ENCODE results near the gene IPCEF1. TPM values are rescaled to one million over a fixed set of nuclear protein-coding genes. Genes with fewer than 3 reads are reported as not detected.

Gene IPCEF1
- total RNA-seq, 1 experiment from 2014 or later = not detected

GRCh38 chr6:154297210-154297609 is 59.4 kb downstream of the IPCEF1 start:
- no peak for DNase-seq (ENCODE audit: low read depth)

GRCh38 chr6:154295733-154296132 is 60.9 kb downstream of the IPCEF1 start:
- no peak for DNase-seq (ENCODE audit: low read depth)

- DNase-seq (ENCODE audit: low read depth) = peak; percentile 72
These were observed 63.6 kb downstream of the IPCEF1 start for GRCh38 chr6:154292855-154293519.

GRCh38 chr6:154292066-154292465 is 64.5 kb downstream of the IPCEF1 start:
- DNase-seq (ENCODE audit: low read depth) = no peak

- no peak for DNase-seq (ENCODE audit: low read depth)
These were observed 66.6 kb downstream of the IPCEF1 start for GRCh38 chr6:154289818-154290508.

GRCh38 chr6:154285826-154286225 is 70.8 kb downstream of the IPCEF1 start:
- no peak for DNase-seq (ENCODE audit: low read depth)

GRCh38 chr6:154284313-154284853 is 72.2 kb downstream of the IPCEF1 start:
- DNase-seq (ENCODE audit: low read depth) = no peak

GRCh38 chr6:154280521-154280920 is 76.1 kb downstream of the IPCEF1 start:
- DNase-seq (ENCODE audit: low read depth) = no peak

- peak; percentile 39 for DNase-seq (ENCODE audit: low read depth)
These were observed 79.0 kb downstream of the IPCEF1 start for GRCh38 chr6:154277629-154278017.

- DNase-seq (ENCODE audit: low read depth) = peak; percentile 33
These were observed 79.6 kb downstream of the IPCEF1 start for GRCh38 chr6:154276810-154277628.

- no peak for DNase-seq (ENCODE audit: low read depth)
These were observed 82.4 kb downstream of the IPCEF1 start for GRCh38 chr6:154274168-154274567.

- DNase-seq (ENCODE audit: low read depth) = no peak
These were observed 88.1 kb downstream of the IPCEF1 start for GRCh38 chr6:154268486-154268885.

- no peak for DNase-seq (ENCODE audit: low read depth)
These were observed 89.0 kb downstream of the IPCEF1 start for GRCh38 chr6:154267508-154268106.

GRCh38 chr6:154266560-154267099 is 90.0 kb downstream of the IPCEF1 start:
- no peak for DNase-seq (ENCODE audit: low read depth)

- no peak for DNase-seq (ENCODE audit: low read depth)
These were observed 94.8 kb downstream of the IPCEF1 start for GRCh38 chr6:154261688-154262397.

GRCh38 chr6:154258064-154258757 is 98.4 kb downstream of the IPCEF1 start:
- no peak for DNase-seq (ENCODE audit: low read depth)

- DNase-seq (ENCODE audit: low read depth) = no peak
These were observed 99.5 kb downstream of the IPCEF1 start for GRCh38 chr6:154257067-154257466.

GRCh38 chr6:154252678-154253077 is 103.9 kb downstream of the IPCEF1 start:
- DNase-seq (ENCODE audit: low read depth) = no peak

- no peak for DNase-seq (ENCODE audit: low read depth)
These were observed 105.5 kb downstream of the IPCEF1 start for GRCh38 chr6:154251116-154251515.

Measured in HT1080 (cell line).